Trophoblast cell (in vitro differentiated cells and primary cell): ENCODE measurements around the gene MGME1.

Experiments
- DNase-seq, 2 donors: peaks; one replicate each; pipeline ENCODE4 v3.0.0-alpha.2; 2016
- H2AFZ ChIP-seq: 2 replicates; pipeline ENCODE4 v1.6.1; 2013; ENCODE audit warnings: low read length, moderate library complexity, mild to moderate bottlenecking; ENCODE audit not compliant: insufficient read depth, poor library complexity
- H2AK5ac ChIP-seq: 2 replicates; pipeline ENCODE4 v1.6.1; 2013; ENCODE audit warnings: mild to moderate bottlenecking, low read length
- H2BK120ac ChIP-seq: 2 replicates; pipeline ENCODE4 v1.6.1; 2013; ENCODE audit warnings: low read length, mild to moderate bottlenecking, moderate library complexity; ENCODE audit not compliant: insufficient read depth, poor library complexity
- H2BK12ac ChIP-seq: 2 replicates; pipeline ENCODE4 v1.6.1; 2013; ENCODE audit warnings: mild to moderate bottlenecking, low read length, moderate library complexity
- H2BK5ac ChIP-seq: 2 replicates; pipeline ENCODE4 v1.6.1; 2013; ENCODE audit warnings: low read length, low read depth, moderate library complexity, mild to moderate bottlenecking; ENCODE audit not compliant: poor library complexity
- H3K14ac ChIP-seq: 2 replicates; pipeline ENCODE4 v1.6.1; 2013; ENCODE audit warnings: mild to moderate bottlenecking, low read length
- H3K18ac ChIP-seq: 2 replicates; pipeline ENCODE4 v1.6.1; 2013; ENCODE audit warnings: mild to moderate bottlenecking, low read length
- H3K23ac ChIP-seq: 2 replicates; pipeline ENCODE4 v1.6.1; 2013; ENCODE audit warnings: low read length
- H3K27ac ChIP-seq: 2 replicates; pipeline ENCODE4 v1.5.1; 2013; ENCODE audit warnings: low read depth, mild to moderate bottlenecking, inconsistent platforms, low read length, moderate library complexity
- H3K27me3 ChIP-seq: 2 replicates; pipeline ENCODE4 v1.6.1; 2013; ENCODE audit warnings: inconsistent platforms, mild to moderate bottlenecking, low read length, moderate library complexity; ENCODE audit not compliant: insufficient read depth
- H3K36me3 ChIP-seq, 2 experiments: 1 replicate in 1 of 2; 2 replicates in 1 of 2; pipeline ENCODE4 v1.6.1; 2013; ENCODE audit warnings: low read length in 2 of 2, mild to moderate bottlenecking in 2 of 2, moderate library complexity in 1 of 2; ENCODE audit not compliant: insufficient read depth in 2 of 2, control insufficient read depth in 1 of 2
- H3K4ac ChIP-seq: 2 replicates; pipeline ENCODE4 v1.6.1; 2013; ENCODE audit warnings: low read depth, mild to moderate bottlenecking, low read length, moderate library complexity
- H3K4me1 ChIP-seq, 2 experiments: 1 replicate in 1 of 2; 2 replicates in 1 of 2; pipeline ENCODE4 v1.6.1; 2013; ENCODE audit warnings: low read length in 2 of 2, mild to moderate bottlenecking in 2 of 2, moderate library complexity in 1 of 2; ENCODE audit not compliant: insufficient read depth in 2 of 2, control insufficient read depth in 1 of 2
- H3K4me2 ChIP-seq: 2 replicates; pipeline ENCODE4 v1.6.1; 2013; ENCODE audit warnings: inconsistent platforms, mild to moderate bottlenecking, low read length, moderate library complexity
- H3K4me3 ChIP-seq: 2 replicates; pipeline ENCODE4 v1.5.1; 2013; ENCODE audit warnings: mild to moderate bottlenecking, low read depth, low read length, inconsistent platforms
- H3K79me1 ChIP-seq: one replicate; pipeline ENCODE4 v1.6.1; 2013; ENCODE audit warnings: low read length
- H3K79me2 ChIP-seq: 2 replicates; pipeline ENCODE4 v1.6.1; 2013; ENCODE audit warnings: low read length, mild to moderate bottlenecking; ENCODE audit not compliant: control insufficient read depth, insufficient read depth, poor library complexity
- H3K9ac ChIP-seq: 2 replicates; pipeline ENCODE4 v1.6.1; 2013; ENCODE audit warnings: mild to moderate bottlenecking, low read length
- H3K9me3 ChIP-seq: 2 replicates; pipeline ENCODE4 v1.6.1; 2013; ENCODE audit warnings: low read depth, mild to moderate bottlenecking, control low read depth, inconsistent platforms, low read length; ENCODE audit not compliant: insufficient read depth
- H4K12ac ChIP-seq: 2 replicates; pipeline ENCODE4 v1.6.1; 2013; ENCODE audit warnings: low read depth, mild to moderate bottlenecking, low read length, moderate library complexity
- H4K8ac ChIP-seq: 2 replicates; pipeline ENCODE4 v1.6.1; 2013; ENCODE audit warnings: low read depth, mild to moderate bottlenecking, low read length, moderate library complexity
- H4K91ac ChIP-seq: one replicate; pipeline ENCODE4 v1.6.1; 2013; ENCODE audit warnings: low read depth, mild to moderate bottlenecking, low read length, moderate library complexity
- WGBS: extraction: QIAGEN DNeasy Blood & Tissue Kit; methylation state at CpG from one replicate; pipeline ENCODE4 v1.1.7; 2013; ENCODE audit warnings: missing lambda C conversion rate; ENCODE audit not compliant: insufficient read length, insufficient coverage; ENCODE audit errors: extremely low coverage; 5-methylcytosine and 5-hydroxymethylcytosine counted together

Gene MGME1

DNA sequence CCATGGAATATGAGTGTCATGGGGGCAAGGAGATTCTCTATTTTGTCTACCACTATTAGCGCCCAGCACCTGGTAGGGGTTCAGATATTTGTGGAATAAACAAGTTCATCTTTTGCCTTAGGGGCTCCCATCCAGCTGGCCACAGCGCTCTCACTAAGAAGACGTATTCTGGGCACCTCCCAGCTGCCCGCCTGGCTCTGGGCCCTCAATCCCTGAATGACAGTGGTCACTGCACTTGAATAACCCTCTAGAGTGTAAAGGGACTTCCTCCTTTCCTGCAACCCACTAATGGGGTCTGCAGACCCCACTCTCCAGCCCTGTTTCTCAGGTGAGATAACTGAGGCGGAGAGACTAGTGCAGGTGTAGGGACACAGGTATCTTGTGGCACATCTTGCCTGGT lies 36.4 kb upstream of the MGME1 start:
- H3K14ac ChIP-seq, result no peak overlapping the region
- WGBS, result no CpG with 5 or more reads among the region's 5 CpGs
- no peaks in the 10 kb centered on the region for H3K79me2 ChIP-seq
- DNase-seq, result no peak
- no peak overlapping the region for H3K4me3 ChIP-seq
- H3K79me1 ChIP-seq, result peaks cover 3% of the 10 kb centered on the region
- H2AFZ ChIP-seq, result no peak overlapping the region
- no peak overlapping the region for H3K27ac ChIP-seq
- no peak overlapping the region for H2BK5ac ChIP-seq
- no peak overlapping the region for H4K12ac ChIP-seq
- H3K4ac ChIP-seq, result no peak overlapping the region
- H3K9me3 ChIP-seq, result peaks cover 4% of the 10 kb centered on the region
- no peak overlapping the region for H4K8ac ChIP-seq
- no peak overlapping the region for H3K23ac ChIP-seq
- no peak overlapping the region for H4K91ac ChIP-seq
- H2BK12ac ChIP-seq, result no peak overlapping the region
- H3K4me1 ChIP-seq, result peaks cover 18 to 28% of the 10 kb centered on the region in 2 experiments
- no peaks in the 10 kb centered on the region for H3K27me3 ChIP-seq
- no peaks in the 10 kb centered on the region for H3K36me3 ChIP-seq
- no peak overlapping the region for H2BK120ac ChIP-seq
- no peak overlapping the region for H3K9ac ChIP-seq
- no peak overlapping the region for H2AK5ac ChIP-seq
- no peak overlapping the region for H3K4me2 ChIP-seq
- H3K18ac ChIP-seq, result no peak overlapping the region

- Histone ChIP-seq H4K91ac (no peak overlapping the region), H4K12ac (no peak overlapping the region), H3K4me2 (no peak overlapping the region), H4K8ac (no peak overlapping the region), H2BK5ac (no peak overlapping the region), H3K4ac (no peak overlapping the region), H3K9me3 (peaks cover 4% of the 10 kb centered on the region), H3K14ac (no peak overlapping the region), H3K79me2 (no peaks in the 10 kb centered on the region), H2BK12ac (no peak overlapping the region), H3K23ac (no peak overlapping the region), H2BK120ac (no peak overlapping the region), H3K9ac (no peak overlapping the region), H2AFZ (no peak overlapping the region), H3K79me1 (peaks cover 3% of the 10 kb centered on the region), H3K4me3 (no peak overlapping the region), H2AK5ac (no peak overlapping the region), H3K4me1 (peaks cover 18 to 28% of the 10 kb centered on the region in 2 experiments), H3K18ac (no peak overlapping the region), H3K27ac (no peak overlapping the region), H3K27me3 (no peaks in the 10 kb centered on the region), H3K36me3 (no peaks in the 10 kb centered on the region)
- DNase-seq, result no peak
- no CpG with 5 or more reads among the region's 1 CpG for WGBS
Measured at GRCh38 chr20:17933121-17933520, 35.7 kb upstream of the MGME1 start.

DNA sequence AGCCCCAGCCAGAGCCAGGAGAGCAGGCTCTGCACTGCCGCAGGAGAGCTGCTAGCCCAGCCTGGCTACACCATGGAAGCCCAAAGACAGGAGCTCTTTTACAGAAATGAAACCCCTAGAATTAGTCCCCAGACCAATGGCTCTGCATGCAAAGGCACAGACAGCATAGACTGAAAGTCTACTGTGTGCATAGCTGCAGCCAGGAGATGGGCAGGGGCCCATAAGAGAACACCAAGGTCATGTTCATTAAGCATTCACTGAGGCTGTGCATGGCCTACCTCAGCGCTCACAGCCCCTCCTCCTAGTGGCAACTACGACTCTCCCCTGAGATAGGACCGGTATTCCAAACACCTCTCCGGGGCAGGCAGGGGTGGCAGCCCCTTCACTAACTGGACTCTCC lies 35.1 kb upstream of the MGME1 start:
- H3K9ac ChIP-seq, result no peak overlapping the region
- H3K27me3 ChIP-seq, result no peaks in the 10 kb centered on the region
- H4K12ac ChIP-seq, result no peak overlapping the region
- H3K9me3 ChIP-seq, result peaks cover 4% of the 10 kb centered on the region
- H3K23ac ChIP-seq, result no peak overlapping the region
- H3K14ac ChIP-seq, result no peak overlapping the region
- H2AFZ ChIP-seq, result no peak overlapping the region
- no peaks in the 10 kb centered on the region for H3K79me2 ChIP-seq
- no peak overlapping the region for H3K4ac ChIP-seq
- DNase-seq, result no peak
- no peak overlapping the region for H3K4me2 ChIP-seq
- H2BK5ac ChIP-seq, result no peak overlapping the region
- no peak overlapping the region for H2BK120ac ChIP-seq
- no peak overlapping the region for H3K27ac ChIP-seq
- H4K8ac ChIP-seq, result no peak overlapping the region
- no peak overlapping the region for H3K18ac ChIP-seq
- H4K91ac ChIP-seq, result no peak overlapping the region
- no peak overlapping the region for H3K4me3 ChIP-seq
- no peaks in the 10 kb centered on the region for H3K36me3 ChIP-seq
- peaks cover 2% of the 10 kb centered on the region for H3K79me1 ChIP-seq
- no CpG with 5 or more reads among the region's 5 CpGs for WGBS
- H2AK5ac ChIP-seq, result no peak overlapping the region
- peaks cover 17 to 25% of the 10 kb centered on the region in 2 experiments for H3K4me1 ChIP-seq
- H2BK12ac ChIP-seq, result no peak overlapping the region

DNA sequence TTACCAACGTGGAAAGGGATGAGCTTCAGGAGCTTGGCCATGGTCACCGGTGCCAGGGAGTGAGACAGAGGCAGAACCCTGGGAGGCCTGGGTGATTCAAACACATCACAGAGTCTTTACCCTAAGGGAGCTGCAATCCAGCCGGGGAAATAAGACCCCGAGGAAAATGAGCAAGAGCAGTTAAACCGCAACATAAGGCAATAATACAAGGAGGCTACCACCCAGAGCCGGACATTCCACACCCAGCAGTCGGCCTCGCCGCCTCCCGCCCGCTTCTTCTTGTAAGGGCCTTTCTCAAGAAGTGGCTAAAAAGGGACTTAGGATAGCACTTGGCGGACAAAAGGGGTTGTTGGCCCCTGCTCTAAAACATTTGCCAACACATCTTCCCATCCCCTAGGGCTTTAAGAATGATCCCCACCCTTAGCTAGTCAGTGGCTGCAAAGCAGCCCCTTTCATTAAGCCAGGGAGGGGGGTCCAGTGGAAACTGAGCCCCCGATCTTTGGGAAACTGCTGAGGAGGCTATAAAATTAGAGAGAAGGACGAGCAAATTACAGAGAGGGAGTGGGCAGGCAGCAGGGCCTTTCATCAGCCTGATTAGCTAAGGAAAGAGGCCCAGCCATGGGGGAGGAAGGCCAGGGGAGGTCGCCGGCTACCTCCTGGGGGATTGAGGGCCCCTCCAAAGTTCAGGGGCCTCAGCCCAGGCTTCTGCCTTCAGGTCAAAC lies 34.5 kb upstream of the MGME1 start:
- H2BK120ac ChIP-seq, result no peak overlapping the region
- no peak overlapping the region for H3K9ac ChIP-seq
- H3K4me1 ChIP-seq, result peaks cover 11 to 19% of the 10 kb centered on the region in 2 experiments
- H4K12ac ChIP-seq, result no peak overlapping the region
- H3K14ac ChIP-seq, result no peak overlapping the region
- no CpG with 5 or more reads among the region's 16 CpGs for WGBS
- H3K9me3 ChIP-seq, result peaks cover 4% of the 10 kb centered on the region
- H3K4me2 ChIP-seq, result no peak overlapping the region
- no peaks in the 10 kb centered on the region for H3K79me1 ChIP-seq
- H3K27me3 ChIP-seq, result no peaks in the 10 kb centered on the region
- no peak overlapping the region for H3K4me3 ChIP-seq
- H2BK12ac ChIP-seq, result no peak overlapping the region
- DNase-seq, result no peak
- H2AFZ ChIP-seq, result no peak overlapping the region
- no peak overlapping the region for H2AK5ac ChIP-seq
- no peak overlapping the region for H4K8ac ChIP-seq
- no peak overlapping the region for H3K27ac ChIP-seq
- H3K4ac ChIP-seq, result no peak overlapping the region
- no peak overlapping the region for H3K18ac ChIP-seq
- H2BK5ac ChIP-seq, result no peak overlapping the region
- no peak overlapping the region for H3K23ac ChIP-seq
- no peak overlapping the region for H4K91ac ChIP-seq
- H3K79me2 ChIP-seq, result no peaks in the 10 kb centered on the region
- H3K36me3 ChIP-seq, result no peaks in the 10 kb centered on the region
